ENCODE results near the gene SRD5A1.

SRD5A1 gene

DNA sequence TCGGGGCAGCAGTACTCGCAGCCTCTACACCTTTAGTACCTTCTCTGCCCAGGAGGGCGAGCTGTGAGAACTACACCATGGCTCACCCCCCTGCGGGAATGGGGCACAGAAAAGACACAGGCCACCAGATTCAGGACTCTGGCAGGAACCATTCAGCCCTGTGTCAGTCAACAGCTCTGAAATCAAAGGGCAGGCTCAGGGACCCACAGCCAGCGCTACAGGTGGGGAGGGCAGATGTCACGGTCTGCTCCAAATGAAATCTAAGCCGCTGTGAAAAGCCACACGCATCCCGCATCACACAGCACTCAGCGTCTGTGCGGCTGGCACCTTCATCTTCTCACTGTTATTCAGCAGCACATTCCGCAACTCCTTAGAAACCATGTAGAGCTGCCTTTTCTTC lies 28.3 kb upstream of the SRD5A1 start:
- DNase-seq (ENCODE audit: low read depth in 2 of 2), result no peak

DNA sequence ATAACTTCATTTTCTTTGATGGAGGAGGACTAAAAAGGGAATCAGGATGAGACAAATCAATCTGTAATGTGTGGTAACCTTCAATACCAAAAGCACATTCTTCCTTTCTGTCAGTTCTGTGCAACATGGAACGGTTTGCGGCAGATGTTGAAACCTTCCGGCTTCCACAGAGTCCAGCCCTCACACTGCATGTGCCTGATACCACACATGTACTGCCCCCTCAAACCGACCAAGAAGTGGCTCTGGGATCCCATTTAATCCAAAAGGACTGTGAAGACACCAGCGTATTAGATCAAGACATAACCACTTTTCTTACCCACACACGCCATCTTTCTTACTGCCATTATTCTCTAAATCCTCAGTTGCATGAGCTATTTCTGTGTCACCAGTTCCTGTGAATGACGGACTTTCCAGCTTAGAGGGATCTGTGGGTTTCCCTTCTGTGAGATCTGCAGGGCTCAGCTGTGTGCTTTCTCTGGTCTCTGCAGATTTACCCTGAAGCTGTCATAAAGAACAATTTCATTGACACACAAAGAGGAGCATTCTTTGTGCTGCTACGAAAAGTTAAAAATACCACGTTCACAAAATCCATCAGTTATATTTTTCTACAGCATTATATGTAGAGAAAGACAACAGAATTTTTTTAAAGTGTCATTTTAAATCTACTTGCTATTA lies 26.2 kb upstream of the SRD5A1 start:
- DNase-seq (ENCODE audit: low read depth in 2 of 2), result no peak

DNA sequence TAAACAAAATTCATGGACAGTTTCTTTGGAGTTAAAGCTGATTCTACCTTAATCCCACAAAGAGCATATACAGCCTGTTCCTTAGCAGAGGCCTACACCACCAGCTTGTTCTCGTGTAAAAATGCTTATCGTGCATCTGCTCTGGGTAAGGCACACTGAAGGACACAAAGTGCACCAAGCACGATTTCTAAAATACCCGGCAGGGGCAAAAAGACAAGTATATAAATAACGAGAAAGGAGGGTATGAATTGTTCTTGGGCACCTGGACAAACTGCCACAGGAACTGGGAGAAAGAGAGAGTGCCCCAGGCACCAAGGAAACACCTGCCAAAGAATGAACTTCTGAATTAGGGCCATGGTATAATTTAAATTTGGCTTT lies 25.7 kb upstream of the SRD5A1 start:
- DNase-seq (ENCODE audit: low read depth in 2 of 2), result no peak

DNA sequence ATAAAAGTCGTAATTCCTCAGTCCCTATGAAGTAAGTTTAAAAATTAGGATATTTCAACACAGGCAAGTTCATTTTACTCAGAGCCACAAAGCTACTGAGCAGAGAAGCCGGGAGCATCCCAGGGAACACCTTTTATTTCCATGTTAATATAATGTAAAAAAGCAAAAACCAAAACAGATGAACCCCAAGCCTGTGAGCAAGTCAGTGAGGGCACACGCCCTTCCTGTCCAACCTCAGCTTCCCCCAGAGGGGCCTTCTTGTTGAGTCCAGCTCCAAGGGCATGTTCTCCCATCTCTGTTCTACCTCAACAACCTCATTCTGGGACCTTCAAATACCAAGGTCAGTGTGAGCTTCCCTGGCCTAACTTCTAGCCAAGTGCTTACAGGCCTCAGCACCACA lies 25.2 kb upstream of the SRD5A1 start:
- no peak for DNase-seq (ENCODE audit: low read depth in 2 of 2)

DNA sequence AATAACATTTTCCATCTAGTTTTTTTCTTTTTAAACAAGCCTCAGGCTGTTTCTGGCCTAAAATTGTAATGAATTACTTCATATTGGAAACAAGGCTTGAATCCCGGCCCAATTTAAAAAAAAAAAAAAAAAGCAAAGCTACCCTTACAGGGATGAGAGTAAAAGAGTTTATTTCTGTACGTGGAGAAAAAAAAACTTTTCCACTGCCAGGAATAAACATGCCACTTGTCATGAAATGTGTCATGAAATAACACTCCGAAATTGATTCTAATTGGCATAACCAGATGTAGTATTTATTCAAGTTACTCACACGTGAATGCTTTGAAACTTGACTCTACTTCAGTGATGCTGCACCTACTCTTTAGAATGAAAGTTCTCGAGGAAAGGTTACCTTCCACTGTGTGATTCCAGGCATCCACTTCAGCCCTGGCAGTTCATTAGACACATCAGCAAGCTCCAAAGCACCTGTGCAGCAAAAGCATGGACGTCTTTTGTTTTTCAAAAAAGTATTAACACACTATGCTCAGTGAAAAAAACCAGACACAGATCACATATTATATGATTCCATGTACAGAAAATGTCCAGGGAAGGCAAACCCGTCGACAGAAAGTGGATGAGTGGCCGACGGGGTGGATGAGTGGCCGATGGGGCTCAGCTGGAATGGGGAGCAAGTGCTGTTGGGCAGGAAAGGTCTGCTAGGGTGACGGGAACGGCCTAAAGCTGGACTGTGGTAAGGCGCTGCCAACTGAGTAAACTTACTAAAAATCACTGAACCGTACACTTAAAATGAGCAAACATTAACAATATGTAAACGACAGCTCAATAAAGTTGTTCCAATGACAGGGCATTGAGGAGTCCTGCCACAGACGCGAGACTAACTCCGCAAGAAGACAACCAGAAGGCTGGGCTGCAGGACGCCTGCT lies 21.6 kb upstream of the SRD5A1 start:
- no peak for DNase-seq (ENCODE audit: low read depth in 2 of 2)

DNA sequence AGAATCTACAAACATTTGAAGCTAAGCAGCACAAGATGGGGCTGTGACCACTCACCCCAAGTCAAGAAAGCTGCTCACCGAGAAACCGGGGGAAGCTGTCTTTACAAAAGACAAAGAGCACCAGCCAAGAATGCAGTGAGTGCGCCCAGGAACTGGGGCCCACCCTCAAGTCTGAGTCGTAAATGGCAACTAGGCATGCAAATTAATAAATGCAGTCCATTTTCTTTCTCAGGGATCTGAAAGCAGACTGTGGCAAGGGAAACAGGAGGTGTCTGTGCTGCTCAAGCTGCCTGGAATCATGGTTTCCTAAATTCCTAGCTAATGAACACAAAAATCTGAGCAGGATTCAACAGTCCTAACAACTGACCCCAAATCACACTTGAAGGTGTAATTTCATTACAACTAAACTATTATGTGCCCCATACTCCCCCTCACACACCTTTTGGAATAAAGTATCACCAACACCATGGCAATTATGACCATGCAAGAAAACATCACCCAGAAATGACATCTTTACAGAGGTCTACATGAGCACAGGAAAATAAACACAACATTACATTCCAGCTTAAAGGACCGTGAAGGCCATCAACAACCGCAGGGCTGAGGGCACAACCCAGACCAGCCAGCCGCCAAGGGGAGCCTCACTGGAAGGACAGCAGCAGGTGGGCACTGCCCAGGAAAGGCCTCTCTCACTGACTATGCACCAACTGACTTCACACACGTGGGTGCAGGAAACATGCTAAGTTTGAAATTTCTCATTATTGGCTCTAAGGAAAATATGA lies 18.0 kb upstream of the SRD5A1 start:
- DNase-seq (ENCODE audit: low read depth in 2 of 2), result no peak

DNA sequence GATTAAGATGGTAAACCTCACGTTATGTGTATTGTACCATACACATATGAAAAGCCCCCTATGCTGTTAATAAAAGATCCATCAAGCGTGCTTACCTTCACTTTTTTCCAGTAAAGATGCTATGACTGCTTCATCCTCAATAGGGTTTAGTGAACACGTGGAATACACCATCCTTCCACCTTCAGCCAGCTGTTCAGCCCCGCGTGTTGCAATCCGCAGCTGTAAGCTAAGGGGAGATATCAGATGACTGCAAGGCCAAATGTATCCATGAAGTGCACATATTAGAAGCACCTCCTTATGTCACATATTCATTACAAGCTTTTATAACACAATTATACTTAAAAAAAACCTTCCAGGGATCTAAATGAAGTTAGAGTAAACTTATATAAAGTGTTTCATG lies 16.6 kb upstream of the SRD5A1 start:
- DNase-seq (ENCODE audit: low read depth in 2 of 2), result no peak

DNA sequence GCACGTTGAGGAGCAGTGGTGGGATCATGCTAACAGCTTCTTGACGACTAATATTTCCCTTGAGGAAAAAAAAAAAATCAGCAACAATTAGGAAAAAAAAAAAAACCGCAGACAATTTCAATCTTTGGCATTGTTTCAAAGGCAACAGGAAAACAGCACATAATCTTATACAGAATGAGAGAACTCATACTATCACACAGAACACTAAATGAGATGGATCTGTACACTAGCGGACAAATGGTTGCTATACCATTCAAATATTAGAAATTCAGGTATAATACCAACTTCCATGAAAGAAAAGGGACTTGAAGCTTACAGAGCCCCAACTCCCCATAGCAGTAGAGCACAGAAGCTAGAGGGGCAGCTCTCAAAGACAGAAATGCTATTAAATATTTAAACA lies 10.0 kb upstream of the SRD5A1 start:
- no peak for DNase-seq (ENCODE audit: low read depth in 2 of 2)

DNA sequence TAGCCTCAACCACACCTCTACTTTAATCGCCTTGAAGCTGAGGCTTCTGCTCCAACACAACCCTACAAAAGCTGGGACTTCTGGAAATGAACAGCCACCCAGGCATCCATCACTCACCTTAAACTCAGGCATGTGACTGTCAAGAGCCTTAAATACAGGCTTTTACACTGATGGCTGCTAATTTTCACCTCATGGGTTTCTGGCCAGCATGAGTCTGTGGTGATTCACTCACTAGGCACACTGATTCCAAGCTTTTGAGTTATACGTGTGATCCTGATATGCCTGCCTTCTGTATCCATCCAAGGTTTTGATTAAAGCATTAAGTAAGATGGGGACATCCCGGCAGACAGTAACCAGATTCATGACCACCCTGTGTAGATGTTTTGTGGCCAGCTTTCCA lies 9.3 kb upstream of the SRD5A1 start:
- no peak for DNase-seq (ENCODE audit: low read depth in 2 of 2)

DNA sequence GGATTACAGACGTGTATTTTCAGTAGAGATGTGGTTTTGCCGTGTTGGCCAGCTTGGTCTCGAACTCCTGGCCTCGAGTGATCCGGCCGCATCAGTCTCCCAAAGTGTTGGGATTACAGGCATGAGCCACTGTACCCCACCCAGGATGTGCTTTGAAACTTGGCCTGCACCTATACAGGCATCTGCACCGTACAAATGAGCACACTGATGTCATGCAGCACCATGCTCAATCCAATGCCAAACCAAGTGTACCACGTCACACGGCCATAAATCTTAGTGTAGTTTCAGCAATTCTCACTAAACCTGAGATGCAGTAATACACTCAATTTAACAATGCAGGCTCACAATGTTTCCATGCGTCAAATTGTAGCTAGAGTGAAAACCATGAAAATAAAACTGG lies 6.7 kb upstream of the SRD5A1 start:
- no peak for DNase-seq (ENCODE audit: low read depth in 2 of 2)

DNA sequence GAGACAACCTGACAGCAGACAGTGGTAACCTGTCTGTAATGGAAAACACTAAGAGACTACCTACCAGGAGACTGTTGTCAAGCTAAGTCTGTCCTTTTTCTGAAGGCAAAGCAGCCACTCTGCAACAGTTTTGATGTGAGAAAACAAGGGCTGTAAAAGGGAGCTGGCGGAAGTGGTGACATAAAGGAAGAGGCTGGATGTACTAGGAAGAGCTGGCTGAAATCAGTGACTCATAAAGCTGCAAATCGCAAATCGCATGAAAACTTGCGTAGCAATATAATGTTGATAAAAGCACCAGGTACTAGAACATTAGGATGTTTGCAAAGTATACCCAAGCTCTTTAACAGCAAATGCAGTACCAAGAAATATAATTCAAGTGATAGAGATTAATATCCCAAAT lies 1.8 kb upstream of the SRD5A1 start:
- no peak for DNase-seq (ENCODE audit: low read depth in 2 of 2)

DNA sequence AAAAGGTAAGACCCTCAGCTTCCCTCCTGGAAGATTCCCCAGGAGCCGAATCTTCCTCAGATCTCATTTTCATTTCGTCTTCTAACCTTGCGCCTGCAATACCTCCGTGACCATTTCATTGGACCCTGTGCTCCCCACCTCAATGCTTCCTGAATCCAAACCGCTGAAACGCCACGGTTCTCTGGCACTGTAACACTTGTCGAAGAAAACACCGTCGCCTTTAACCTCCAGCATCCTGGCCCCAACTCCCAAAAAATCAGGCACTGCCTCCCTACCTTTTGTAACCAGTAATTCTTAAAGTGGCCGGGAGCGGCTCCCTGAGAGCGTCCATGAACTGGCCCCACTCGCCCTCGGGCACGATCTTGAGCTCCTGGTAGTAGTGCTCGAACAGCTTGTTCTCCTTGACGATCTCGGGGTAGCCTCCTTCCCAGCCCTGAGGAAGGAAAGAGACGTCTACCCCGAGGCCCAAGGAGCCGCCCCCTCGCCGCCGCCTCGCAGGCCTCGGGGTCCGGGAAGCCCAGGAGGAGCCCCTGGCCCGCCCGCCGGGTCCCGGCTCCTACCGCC lies 834 bp upstream of the SRD5A1 start:
- no peak for DNase-seq (ENCODE audit: low read depth in 2 of 2)

DNA sequence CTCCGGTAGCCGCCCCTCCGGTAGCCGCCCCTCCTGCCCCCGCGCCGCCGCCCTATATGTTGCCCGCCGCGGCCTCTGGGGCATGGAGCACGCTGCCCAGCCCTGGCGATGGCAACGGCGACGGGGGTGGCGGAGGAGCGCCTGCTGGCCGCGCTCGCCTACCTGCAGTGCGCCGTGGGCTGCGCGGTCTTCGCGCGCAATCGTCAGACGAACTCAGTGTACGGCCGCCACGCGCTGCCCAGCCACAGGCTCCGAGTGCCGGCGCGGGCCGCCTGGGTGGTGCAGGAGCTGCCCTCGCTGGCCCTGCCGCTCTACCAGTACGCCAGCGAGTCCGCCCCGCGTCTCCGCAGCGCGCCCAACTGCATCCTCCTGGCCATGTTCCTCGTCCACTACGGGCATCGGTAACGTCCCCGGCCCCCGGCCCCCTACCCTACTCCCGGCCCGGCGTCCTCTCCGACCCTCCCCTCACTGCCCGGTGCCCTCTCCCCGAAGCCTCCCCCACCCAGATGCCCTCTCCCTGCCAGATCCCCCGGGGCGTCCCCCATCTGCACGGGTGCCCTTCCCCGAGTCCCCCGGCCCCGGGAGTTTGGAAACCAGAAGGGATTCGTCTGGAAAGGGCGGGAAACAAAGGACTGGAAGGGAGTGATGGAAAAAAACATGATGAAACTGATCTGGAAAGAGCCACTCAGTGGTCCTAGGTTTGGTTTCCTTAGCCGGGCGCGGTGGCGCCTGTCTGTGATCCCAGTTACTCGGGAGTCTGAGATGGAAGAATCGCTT lies 417 bp downstream of the SRD5A1 start:
- peak in 1 of 2 donors; percentile 6 for DNase-seq (ENCODE audit: low read depth in 2 of 2)

DNA sequence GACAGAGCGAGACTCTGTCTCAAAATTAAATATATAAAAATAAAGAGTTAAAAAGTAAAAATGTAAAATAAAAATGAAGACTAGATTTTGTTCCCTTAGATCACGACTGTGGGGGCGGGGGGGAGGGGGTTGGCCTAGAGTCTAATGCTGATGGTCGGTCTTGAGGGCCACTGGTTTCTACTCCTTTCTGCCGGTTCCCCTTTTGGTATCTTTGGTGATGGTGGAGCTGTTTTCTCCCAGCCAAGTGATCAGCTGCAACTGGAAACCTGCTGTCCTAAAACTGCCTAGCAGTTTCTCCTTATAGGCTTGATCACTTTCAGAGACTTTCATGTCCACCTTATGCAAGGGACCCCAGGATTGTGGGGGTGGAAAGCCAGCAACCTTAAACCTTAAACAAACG lies 1.1 kb downstream of the SRD5A1 start:
- no peak for DNase-seq (ENCODE audit: low read depth in 2 of 2)

DNA sequence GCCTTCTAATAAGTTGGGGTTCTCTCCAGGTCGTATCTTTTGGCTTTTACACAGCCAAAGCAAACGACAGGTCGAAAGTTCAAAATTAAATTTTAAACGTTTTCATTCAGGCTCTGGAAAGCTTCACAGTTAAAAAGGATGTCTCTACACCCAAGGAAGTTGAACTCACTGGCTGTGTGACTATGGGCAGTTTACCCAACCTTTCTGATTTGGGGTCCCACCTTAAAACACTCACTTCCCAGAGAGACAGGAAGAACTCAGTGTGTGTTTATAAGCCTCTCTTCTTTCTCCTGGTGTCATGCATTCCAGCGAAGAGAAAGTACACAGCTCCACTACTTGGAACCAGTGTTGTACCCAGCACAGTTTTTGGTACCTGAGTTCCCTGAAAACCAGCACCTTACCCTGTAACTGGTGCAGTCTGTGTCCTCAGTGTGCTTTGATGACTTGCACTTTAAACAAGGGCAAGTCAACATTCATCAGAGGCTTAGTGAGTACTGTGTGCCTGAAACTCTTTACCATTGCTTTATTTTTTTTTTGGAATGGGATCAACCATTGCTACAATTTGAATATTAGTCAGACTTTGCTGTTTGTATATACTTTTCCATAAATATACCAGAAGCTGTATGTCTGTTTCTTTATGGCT lies 1.7 kb downstream of the SRD5A1 start:
- no peak for DNase-seq (ENCODE audit: low read depth in 2 of 2)

DNA sequence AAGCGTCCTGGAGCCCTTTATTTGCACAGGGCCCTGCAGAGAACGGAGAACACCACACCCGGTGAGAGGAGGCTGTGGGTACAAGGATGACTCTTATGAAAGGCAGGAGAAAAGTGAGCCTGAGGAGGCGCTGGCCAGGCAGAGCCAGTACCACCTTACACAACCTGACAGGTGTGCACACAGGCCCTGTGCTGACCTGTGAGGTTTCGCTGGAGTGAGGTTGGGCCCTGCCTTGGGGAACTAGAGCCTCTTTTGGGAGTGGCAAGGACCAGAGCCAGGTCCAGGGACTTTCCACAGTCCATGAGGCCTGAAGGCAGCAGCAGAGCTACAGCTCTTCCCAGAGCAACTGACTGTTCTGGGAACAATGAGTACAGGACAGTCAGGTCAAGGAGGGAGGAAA lies 3.1 kb downstream of the SRD5A1 start:
- DNase-seq (ENCODE audit: low read depth in 2 of 2), result no peak

DNA sequence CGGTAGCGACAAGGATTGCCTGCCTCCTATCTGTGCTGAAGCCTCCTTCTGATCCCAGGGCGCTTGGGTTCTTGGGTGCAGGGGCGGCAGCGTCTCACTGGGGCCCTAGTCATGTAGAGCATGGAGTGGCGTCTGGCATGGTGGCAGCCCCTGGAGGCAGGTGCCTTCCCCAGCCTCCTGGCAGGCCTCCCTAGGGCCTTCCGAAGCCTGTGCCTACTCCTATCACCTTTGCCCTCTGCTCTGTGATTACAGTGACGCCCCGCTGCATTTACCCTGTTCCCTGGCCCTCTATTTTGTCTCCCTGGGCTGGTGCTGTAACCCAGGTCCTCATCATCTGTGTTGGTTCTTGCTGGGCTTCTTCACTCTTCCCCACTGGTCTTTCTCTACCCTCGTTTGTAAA lies 3.8 kb downstream of the SRD5A1 start:
- DNase-seq (ENCODE audit: low read depth in 2 of 2), result no peak

DNA sequence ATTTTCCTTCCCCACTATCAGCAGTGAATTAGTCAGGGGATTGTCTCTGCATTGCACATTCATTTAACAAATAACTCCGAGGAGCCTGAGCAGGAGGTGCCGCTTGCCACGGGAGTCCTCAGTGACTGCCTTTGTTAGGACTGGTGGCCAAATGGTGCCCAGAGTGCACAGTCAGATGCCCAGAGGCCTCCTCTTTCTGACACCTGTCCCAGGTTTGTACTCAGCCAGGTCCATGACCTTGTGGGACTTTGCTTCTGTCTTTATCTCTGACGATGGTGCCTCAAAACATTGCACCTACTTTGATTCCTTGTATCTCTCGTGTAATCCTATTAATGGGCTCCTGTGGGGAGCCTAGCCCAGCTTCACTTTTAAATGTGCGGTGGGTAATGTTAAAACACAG lies 4.3 kb downstream of the SRD5A1 start:
- DNase-seq (ENCODE audit: low read depth in 2 of 2), result no peak

DNA sequence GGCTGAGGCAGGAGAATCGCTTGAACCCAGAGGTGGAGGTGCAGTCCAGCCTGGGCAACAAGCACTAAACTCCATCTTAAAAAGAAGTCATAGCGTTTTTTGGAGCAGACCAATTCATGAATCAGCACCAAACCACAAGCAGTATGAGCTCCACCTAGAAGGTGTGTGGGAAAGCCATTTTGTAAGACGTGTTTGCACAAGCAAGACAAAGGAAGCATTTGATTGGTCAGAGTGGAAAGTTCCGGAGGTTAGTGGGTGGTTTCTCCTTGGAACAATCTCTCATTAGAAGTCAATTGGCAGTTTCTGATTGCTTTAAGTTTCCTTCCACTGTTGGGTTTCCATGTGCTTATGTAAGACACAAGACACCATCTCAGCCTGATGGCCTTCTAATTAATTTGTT lies 5.0 kb downstream of the SRD5A1 start:
- DNase-seq (ENCODE audit: low read depth in 2 of 2), result no peak

DNA sequence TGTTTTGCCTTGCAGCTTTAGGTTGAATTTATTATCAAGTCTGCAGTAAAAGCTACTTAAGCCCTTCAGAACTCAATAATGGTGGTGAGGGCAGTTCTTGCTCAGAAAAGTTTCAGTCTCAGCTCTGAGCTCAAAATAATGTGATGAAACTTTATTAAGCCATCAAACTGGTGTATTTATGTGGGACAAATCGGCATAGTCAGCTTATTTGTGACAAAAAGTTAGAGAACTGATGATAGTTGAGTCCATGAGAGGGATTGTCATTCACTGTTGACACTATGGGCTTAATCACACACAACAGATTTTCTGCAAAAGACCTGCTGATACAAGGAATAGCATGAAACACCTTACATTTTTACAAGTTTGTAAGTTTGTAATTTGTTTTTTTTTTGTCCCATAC lies 9.4 kb downstream of the SRD5A1 start:
- no peak for DNase-seq (ENCODE audit: low read depth in 2 of 2)

DNA sequence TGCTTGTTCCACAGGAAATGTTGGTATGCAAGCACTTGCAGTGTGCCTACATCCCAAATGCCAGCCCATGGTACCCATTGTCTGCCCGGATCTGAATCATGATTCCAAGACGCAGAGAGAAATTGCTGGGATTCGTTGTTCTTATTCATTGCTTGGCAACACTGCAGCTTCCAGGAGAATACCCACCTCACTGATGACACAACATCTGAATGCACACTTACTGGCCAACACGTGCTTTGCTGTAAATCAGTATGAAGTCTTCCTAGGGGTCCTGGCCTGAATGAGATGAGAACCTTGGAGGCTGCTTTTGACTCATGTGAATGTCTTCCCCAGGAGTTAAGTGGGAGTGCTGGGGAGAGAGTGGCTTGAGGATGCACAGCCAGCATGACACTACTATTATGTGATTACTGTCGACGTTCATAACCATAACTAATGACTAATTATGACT lies 11.6 kb downstream of the SRD5A1 start:
- DNase-seq (ENCODE audit: low read depth in 2 of 2), result no peak

Data from activated CD4-positive, alpha-beta T cell treated with anti-CD3 and anti-CD28 coated beads for 24 hours (primary cell).